Endothelial cell (in vitro differentiated cells): ENCODE data around the gene CTSS. TPM values are rescaled to one million over a fixed set of nuclear protein-coding genes. Genes with fewer than 3 reads are reported as not detected.

Source experiments
- DNase-seq: peaks from one replicate; pipeline ENCODE4 v3.0.0; 2021; ENCODE audit warnings: low spot score
- H3K27ac Mint-ChIP-seq: one replicate; pipeline ENCODE4 v1.8.0; 2021; ENCODE audit warnings: mixed read lengths, inconsistent platforms; ENCODE audit not compliant: unreplicated experiment
- H3K27me3 Mint-ChIP-seq: one replicate; pipeline ENCODE4 v1.8.0; 2021; ENCODE audit warnings: mild to moderate bottlenecking, moderate library complexity, mixed read lengths, inconsistent platforms; ENCODE audit not compliant: unreplicated experiment
- H3K36me3 Mint-ChIP-seq: one replicate; pipeline ENCODE4 v1.8.0; 2021; ENCODE audit warnings: mild to moderate bottlenecking, low read depth, mixed read lengths, inconsistent platforms; ENCODE audit not compliant: unreplicated experiment
- H3K4me1 Mint-ChIP-seq: one replicate; pipeline ENCODE4 v1.8.0; 2021; ENCODE audit warnings: mild to moderate bottlenecking, mixed read lengths, inconsistent platforms; ENCODE audit not compliant: unreplicated experiment
- H3K4me3 Mint-ChIP-seq: one replicate; pipeline ENCODE4 v1.8.0; 2021; ENCODE audit warnings: mild to moderate bottlenecking, mixed read lengths, inconsistent platforms; ENCODE audit not compliant: unreplicated experiment
- H3K9me3 Mint-ChIP-seq: one replicate; pipeline ENCODE4 v1.8.0; 2021; ENCODE audit warnings: mixed read lengths, inconsistent platforms; ENCODE audit not compliant: unreplicated experiment
- CTCF ChIP-seq: fragments of 200-600 bp; sonication (generic); IDR thresholded peaks from one replicate; pipeline ENCODE4 v1.5.0; 2021; ENCODE audit warnings: antibody characterized with exemption; ENCODE audit not compliant: unreplicated experiment
- total RNA-seq: library from RNA; stranded (reverse); fragmentation: NEBNext Ultra II Directional; extraction: Animal tissue kit (Norgen Biotek cat#: 25700); gene quantifications from one replicate; pipeline ENCODE4 v1.2.1, GENCODE V29; 2021; ENCODE audit not compliant: unreplicated experiment

CTSS gene
- total RNA-seq, 1 donor from 2014 or later: 0.33 TPM

- no peak for DNase-seq
- Mint-ChIP-seq H3K4me1 (peaks cover 8% of the 10 kb centered on the region), H3K27me3 (no peaks in the 10 kb centered on the region), H3K4me3 (no peak overlapping the region), H3K36me3 (peaks cover 5% of the 10 kb centered on the region), H3K27ac (no peak overlapping the region), H3K9me3 (no peaks in the 10 kb centered on the region)
- no peak for TF ChIP-seq CTCF
These were observed 81.7 kb downstream of the CTSS start for GRCh38 chr1:150683914-150684313.

Other genes starting within 250 kb of the CTSS start
- gene ADAMTSL4, start 216.4 kb downstream of the CTSS start, total RNA-seq: 0.36 TPM
- 193 TPM for gene MCL1, start 186.2 kb downstream of the CTSS start, total RNA-seq
- gene ENSA, start 136.2 kb downstream of the CTSS start, total RNA-seq: 200 TPM
- 21.5 TPM for gene GOLPH3L, start 68.6 kb downstream of the CTSS start, total RNA-seq
- gene HORMAD1, start 44.9 kb downstream of the CTSS start, total RNA-seq: not detected
- 110 TPM for gene CTSK, start 42.5 kb upstream of the CTSS start, total RNA-seq
- 40.3 TPM for gene ARNT, start 110.8 kb upstream of the CTSS start, total RNA-seq
- gene CTXND2, start 121.4 kb upstream of the CTSS start, total RNA-seq: not detected
- gene SETDB1, start 160.6 kb upstream of the CTSS start, total RNA-seq: 50.6 TPM
- 186 TPM for gene CERS2, start 209.1 kb upstream of the CTSS start, total RNA-seq
- not detected for gene ANXA9, start 216.5 kb upstream of the CTSS start, total RNA-seq
- 11.2 TPM for gene MINDY1, start 241.1 kb upstream of the CTSS start, total RNA-seq
- 16.7 TPM for gene PRUNE1, start 242.7 kb upstream of the CTSS start, total RNA-seq